K562 (cell line): Measurements from ENCODE around the gene MTHFR. TPM values are rescaled to one million over a fixed set of nuclear protein-coding genes. Genes with fewer than 3 reads are reported as not detected.

Experiments
- ARID2 ChIP-seq: fragments of 450-650 bp; IDR thresholded peaks from 2 replicates; pipeline ENCODE4 v1.6.1; 2017; ENCODE audit warnings: antibody characterized with exemption, mild to moderate bottlenecking
- CXXC5 ChIP-seq: fragments of 250-450 bp; sonication (Bioruptor Pico); IDR thresholded peaks from 2 replicates; pipeline ENCODE4 v1.8.0; 2022; ENCODE audit warnings: inconsistent platforms, mild to moderate bottlenecking, moderate library complexity
- E2F5 ChIP-seq: sonication (generic); formaldehyde crosslinking; IDR thresholded peaks from 2 replicates; pipeline ENCODE4 v1.8.0; 2022; ENCODE audit warnings: mild to moderate bottlenecking, missing genetic modification reagents
- FOXO4 ChIP-seq: fragments of 450-650 bp; formaldehyde crosslinking; IDR thresholded peaks from 2 replicates; pipeline ENCODE4 v1.4.0; 2020; ENCODE audit warnings: mild to moderate bottlenecking, moderate library complexity
- HDGF ChIP-seq: fragments of 450-650 bp; IDR thresholded peaks from 2 replicates; pipeline ENCODE4 v1.6.1; 2016
- ILF3 ChIP-seq: fragments of 450-650 bp; IDR thresholded peaks from 2 replicates; pipeline ENCODE4 v1.6.1; 2018; ENCODE audit warnings: antibody characterized with exemption, mild to moderate bottlenecking, moderate library complexity, borderline replicate concordance
- JUND ChIP-seq, 2 experiments: IDR thresholded peaks; 2 replicates in 1 of 2; 3 replicates in 1 of 2; pipeline ENCODE4 v1.6.1; 2011; ENCODE audit warnings: borderline replicate concordance in 2 of 2, low read depth in 2 of 2, low read length in 2 of 2, improper control_type of control experiment in 1 of 2, missing biosample characterization in 1 of 2, missing genetic modification characterization in 1 of 2, missing genetic modification reagents in 1 of 2
- KLF1 ChIP-seq: fragments of 450-650 bp; IDR thresholded peaks from 2 replicates; pipeline ENCODE4 v1.6.1; 2016; ENCODE audit warnings: missing genetic modification characterization, missing compliant biosample characterization
- MCM7 ChIP-seq, 2 experiments: fragments of 450-650 bp; IDR thresholded peaks; 2 replicates each; pipeline ENCODE4 v1.6.1; 2016 to 2018
- MEIS2 ChIP-seq: fragments of 450-650 bp; IDR thresholded peaks from 2 replicates; pipeline ENCODE4 v1.6.1; 2014; ENCODE audit warnings: mild to moderate bottlenecking; ENCODE audit not compliant: partially characterized antibody
- NEUROD1 ChIP-seq: fragments of 150-350 bp; IDR thresholded peaks from 2 replicates; pipeline ENCODE4 v1.6.1; 2014; ENCODE audit warnings: borderline replicate concordance, low read length, low read depth; ENCODE audit not compliant: partially characterized antibody
- PATZ1 ChIP-seq: fragments of 250-450 bp; sonication (Bioruptor Pico); IDR thresholded peaks from 2 replicates; pipeline ENCODE4 v1.5.0; 2020; ENCODE audit warnings: mild to moderate bottlenecking, borderline replicate concordance
- RBM39 ChIP-seq: fragments of 200-400 bp; formaldehyde crosslinking; optimal IDR thresholded peaks from 2 replicates; pipeline ENCODE3; 2018; ENCODE audit warnings: low read depth, low read length
- SAP30 ChIP-seq: fragments of 200-600 bp; sonication (generic); IDR thresholded peaks from 2 replicates; pipeline ENCODE4 v1.6.1; 2012; ENCODE audit warnings: borderline replicate concordance, low read depth, mild to moderate bottlenecking, moderate library complexity, low read length, control low read depth, inconsistent platforms; ENCODE audit not compliant: insufficient read depth, poor library complexity, severe bottlenecking
- SMAD4 ChIP-seq: fragments of 250-450 bp; sonication (Bioruptor Pico); conservative IDR thresholded peaks from 2 replicates; pipeline ENCODE4 v1.8.0; 2021; ENCODE audit warnings: inconsistent platforms, mild to moderate bottlenecking, moderate library complexity
- SMARCA4 ChIP-seq: fragments of 450-650 bp; IDR thresholded peaks from 2 replicates; pipeline ENCODE4 v1.6.1; 2016
- SNIP1 ChIP-seq: fragments of 450-650 bp; IDR thresholded peaks from 2 replicates; pipeline ENCODE4 v1.7.1; 2017; ENCODE audit warnings: low read depth, mild to moderate bottlenecking
- VEZF1 ChIP-seq: fragments of 200-800 bp; sonication (Bioruptor generic); IDR thresholded peaks from 2 replicates; pipeline ENCODE4 v1.6.1; 2017; ENCODE audit warnings: missing genetic modification characterization, missing compliant biosample characterization
- ZNF134 ChIP-seq: fragments of 250-450 bp; sonication (Bioruptor Pico); conservative IDR thresholded peaks from 2 replicates; pipeline ENCODE4 v1.4.0; 2020
- ZNF280A ChIP-seq: fragments of 450-650 bp; IDR thresholded peaks from 2 replicates; pipeline ENCODE4 v1.6.1; 2018; ENCODE audit warnings: mild to moderate bottlenecking, low read depth; ENCODE audit not compliant: partially characterized antibody
- polyA plus RNA-seq, 8 experiments: library from polyadenylated mRNA; depleted of rRNA in 4 of 8; stranded (reverse) in 5 of 8; unstranded in 3 of 8; fragments of >200 nt; fragmentation: Nextera tagmentation in 2 of 8; fragmentation: Illumina TruSeq in 1 of 8; extraction: Ambion mirVana in 2 of 8; extraction: Trizol in 1 of 8; gene quantifications; 2 replicates each; pipeline versions ENCODE4 v1.2.1 to v1.2.3, GENCODE V29; 2011 to 2014; ENCODE audit warnings: inconsistent platforms in 1 of 8, missing spikeins in 1 of 8
- total RNA-seq, 7 experiments: library from RNA; depleted of rRNA in 6 of 7; stranded (reverse); fragments of >200 nt in 6 of 7; fragmentation: Illumina TruSeq in 2 of 7; extraction: Trizol in 2 of 7; gene quantifications; 2 replicates each; pipeline versions ENCODE4 v1.2.1 to v1.2.3, GENCODE V29; 2011 to 2021; ENCODE audit warnings: low replicate concordance in 1 of 7

MTHFR gene
- total and polyA plus RNA-seq, 9 of the 15 experiments (the other 6 are each of a cell fraction or from before 2014, with no cell fraction given) = 5.0 to 104 (median 62.6) TPM

GRCh38 chr1:11806307-11806936 is 658 bp upstream of the MTHFR start (continued):
- no peak for TF ChIP-seq VEZF1 (CRISPR knock-in tag)
- TF ChIP-seq ZNF280A = no peak
- TF ChIP-seq MEIS2 = peak; percentile 35
- no peak for TF ChIP-seq HDGF
- TF ChIP-seq JUND (IDR thresholded peaks at IDR 0.05; ENCODE audit: borderline replicate concordance, low read depth, low read length) = no peak
- peak; percentile 52; the same call in 1 of the 3 replicates for TF ChIP-seq JUND (tag; IDR thresholded peaks at IDR 0.05; ENCODE audit: borderline replicate concordance, low read depth, low read length)
- no peak for TF ChIP-seq E2F5 (CRISPR knock-in tag)
- no peak for TF ChIP-seq ARID2
- no peak for TF ChIP-seq ILF3
- TF ChIP-seq MCM7 (IDR thresholded peaks at IDR 0.05) = no peak
- TF ChIP-seq FOXO4 = no peak
- no peak for TF ChIP-seq CXXC5 (CRISPR knock-in tag)
- peak; percentile 23 for TF ChIP-seq SAP30
- peak; percentile 7 for TF ChIP-seq NEUROD1
- no peak for TF ChIP-seq RBM39
- TF ChIP-seq SNIP1 = no peak
- TF ChIP-seq KLF1 (tag) = no peak
- no peak for TF ChIP-seq ZNF134 (CRISPR knock-in tag)
- no peak for TF ChIP-seq SMAD4
- TF ChIP-seq PATZ1 (CRISPR knock-in tag) = peak; percentile 6; the same call in 1 of the 2 replicates
- TF ChIP-seq SMARCA4 = 0 out of 2 replicates have a peak, but pooled peaks have one; percentile 24
